GM13976 (cell line): ENCODE measurements around the gene SRRT.
"Not testable (repeated sequence)": the region's sequence is repeated elsewhere in the genome, so short reads cannot be mapped to it uniquely, and the experiment has no call there.

Experiments used
- DNase-seq: peaks from one replicate; pipeline ENCODE4 v3.0.0; 2012; ENCODE audit warnings: low spot score
- CTCF ChIP-seq: IDR thresholded peaks from 2 replicates; pipeline ENCODE4 v1.5.1; 2012; ENCODE audit warnings: borderline replicate concordance, mild to moderate bottlenecking; ENCODE audit not compliant: insufficient read depth; ENCODE audit errors: extremely low read depth, missing control alignments, control extremely low read depth
- in situ Hi-C: fragments of 300-500 bp; cut with MboI; formaldehyde crosslinking; loops from one replicate; pipeline ENCODE4 v1.12.0; 2022; ENCODE audit warnings: low sequenced_read_pairs, mixed read lengths, inconsistent platforms; ENCODE audit not compliant: unreplicated experiment

Gene SRRT

GRCh38 chr7:100897772-100898454 is 23.0 kb downstream of the SRRT start:
- DNase-seq: no peak
- in situ Hi-C loops: no loop called here

DNA sequence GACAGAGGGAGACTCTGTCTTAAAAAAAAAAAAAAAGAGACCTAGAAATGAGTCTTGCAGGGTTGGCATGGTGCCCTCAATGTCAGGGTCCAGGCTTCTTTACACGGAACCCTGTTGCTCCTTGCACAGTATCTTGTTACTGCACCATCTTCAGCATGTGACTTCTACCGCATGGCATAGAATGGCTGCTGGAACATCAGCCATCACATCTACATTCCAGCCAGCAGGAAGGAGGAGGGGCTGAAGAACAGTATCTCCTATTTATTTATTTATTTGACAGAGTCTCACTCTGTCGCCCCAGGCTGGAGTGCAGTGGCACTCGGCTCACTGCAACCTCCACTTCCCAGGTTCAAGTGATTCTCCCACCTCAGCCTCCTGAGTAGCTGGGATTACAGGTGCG is 24.5 kb downstream of the SRRT start:
- DNase-seq: no peak
- in situ Hi-C loops: no loop called here
- no peak for TF ChIP-seq CTCF

More at GRCh38 chr7:100897772-100898454, 23.0 kb downstream of the SRRT start:
- no peak for TF ChIP-seq CTCF

DNA sequence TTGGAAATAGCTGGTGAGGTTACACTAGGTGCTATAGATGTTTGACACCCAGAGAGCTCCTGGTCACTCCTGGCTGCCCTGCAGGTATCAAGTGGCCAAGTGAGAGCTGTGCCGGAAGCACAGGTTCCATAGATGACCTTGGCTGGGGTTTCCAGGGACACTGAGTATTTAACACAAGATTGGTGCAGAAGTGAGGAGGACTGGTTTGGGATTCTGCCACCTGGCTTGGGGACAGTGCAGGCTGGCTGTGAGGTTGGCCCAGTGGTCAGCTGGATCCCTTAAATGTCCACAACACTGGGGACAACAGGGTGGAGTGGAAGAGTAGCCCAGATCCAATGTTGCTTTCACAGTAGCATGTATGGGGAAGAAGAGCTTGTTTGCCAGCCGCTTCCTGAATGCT is 26.1 kb downstream of the SRRT start:
- no peak for DNase-seq
- in situ Hi-C loops: loop anchor here (10.0 kb wide), 1 partner anchor 54 kb away; no protein-coding TSS in a partner anchor
- no peak for TF ChIP-seq CTCF

DNA sequence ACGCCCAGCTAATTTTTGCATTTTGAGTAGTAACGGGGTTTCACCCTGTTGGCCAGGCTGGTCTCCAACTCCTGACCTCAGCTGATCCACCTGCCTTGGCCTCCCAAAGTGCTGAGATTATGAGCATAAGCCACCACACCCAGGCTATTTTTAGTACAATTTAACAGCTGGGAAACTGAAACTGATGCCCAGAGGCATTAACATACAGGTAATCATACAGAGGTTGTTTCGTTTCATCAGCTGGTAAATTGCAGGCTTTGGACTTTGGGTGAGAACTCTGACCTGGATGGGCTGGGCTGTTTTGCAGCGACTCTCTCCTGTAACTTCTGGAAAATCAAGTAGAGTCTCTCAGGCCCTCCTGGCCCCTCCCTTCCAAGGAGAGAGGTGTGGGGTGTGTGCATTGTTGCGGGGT is 27.0 kb downstream of the SRRT start:
- no peak for DNase-seq
- in situ Hi-C loops: loop anchor here (10.0 kb wide), 1 partner anchor 53 kb away; no protein-coding TSS in a partner anchor

GRCh38 chr7:100902638-100903037 is 27.7 kb downstream of the SRRT start:
- DNase-seq: no peak
- in situ Hi-C loops: loop anchor here (10.0 kb wide), 1 partner anchor 52 kb away; no protein-coding TSS in a partner anchor
- no peak for TF ChIP-seq CTCF

More for the DNA sequence above, 27.0 kb downstream of the SRRT start:
- no peak for TF ChIP-seq CTCF

DNA sequence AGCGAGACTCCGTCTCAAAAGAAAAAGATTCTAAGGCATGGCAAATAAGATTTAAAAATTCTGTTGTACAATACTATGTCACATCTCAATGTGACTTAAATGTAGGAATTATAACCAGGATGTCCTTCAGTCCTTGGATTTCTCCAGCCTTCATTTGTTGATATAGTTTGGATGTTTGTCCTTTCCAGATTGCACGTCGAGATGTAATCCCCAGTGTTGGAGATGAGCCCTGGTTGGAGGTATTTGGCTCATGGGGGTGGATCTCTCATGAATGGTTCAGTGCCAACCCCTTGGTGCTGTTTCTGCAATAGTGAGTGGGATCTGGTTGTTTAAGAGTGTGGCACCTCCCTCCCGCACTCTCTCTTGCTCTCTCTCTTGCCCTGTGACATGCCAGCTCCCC is 33.6 kb downstream of the SRRT start:
- in situ Hi-C loops: loop anchor here (5.0 to 10.0 kb wide), 2 partner anchors 46 to 149 kb away; no protein-coding TSS in a partner anchor
- TF ChIP-seq CTCF: no peak
- DNase-seq: no peak

GRCh38 chr7:100910443-100910842 is 35.5 kb downstream of the SRRT start:
- in situ Hi-C loops, DNase-seq: not testable (repeated sequence)
